Neural cell (in vitro differentiated cells): Measurements from ENCODE around the gene CTNNA2. TPM values are rescaled to one million over a fixed set of nuclear protein-coding genes. Genes with fewer than 3 reads are reported as not detected.

Source experiments
- H2AFZ ChIP-seq: fragments of 200-600, 300-800 bp; sonication (generic), shearing (Covaris generic); 2 replicates; pipeline ENCODE4 v1.6.0; 2014; ENCODE audit warnings: low read depth, mild to moderate bottlenecking, antibody characterized with exemption, low read length, moderate library complexity
- H3F3A ChIP-seq: fragments of 200-600 bp; shearing (Covaris generic); 2 replicates; pipeline ENCODE4 v1.6.1; 2016; ENCODE audit warnings: mild to moderate bottlenecking, moderate library complexity, mixed read lengths, antibody characterized with exemption, low read length; ENCODE audit not compliant: insufficient read depth, poor library complexity, severe bottlenecking
- H3K27ac ChIP-seq: fragments of 200-600, 300-800 bp; sonication (generic), shearing (Covaris generic); 2 replicates; pipeline ENCODE4 v1.5.1; 2014; ENCODE audit warnings: mild to moderate bottlenecking, low read length, moderate library complexity
- H3K27me3 ChIP-seq: fragments of 300-800, 200-600 bp; sonication (generic), shearing (Covaris generic); 2 replicates; pipeline ENCODE4 v1.6.0; 2014; ENCODE audit warnings: mild to moderate bottlenecking, low read depth, low read length, moderate library complexity; ENCODE audit not compliant: insufficient read depth
- H3K36me3 ChIP-seq: fragments of 300-800, 200-600 bp; sonication (generic), shearing (Covaris generic); 2 replicates; pipeline ENCODE4 v1.5.1; 2014; ENCODE audit warnings: mild to moderate bottlenecking, antibody characterized with exemption, low read length, moderate library complexity; ENCODE audit not compliant: insufficient read depth
- H3K4me2 ChIP-seq: fragments of 300-800, 200-600 bp; sonication (generic), shearing (Covaris generic); 2 replicates; pipeline ENCODE4 v1.6.0; 2014; ENCODE audit warnings: mild to moderate bottlenecking, low read length
- H3K4me3 ChIP-seq: fragments of 300-800, 200-600 bp; sonication (generic), shearing (Covaris generic); 2 replicates; pipeline ENCODE4 v1.5.1; 2014; ENCODE audit warnings: mild to moderate bottlenecking, low read length, moderate library complexity
- H3K79me2 ChIP-seq: fragments of 200-600 bp; shearing (Covaris generic); replicated peaks from 2 replicates; pipeline ENCODE4 v1.6.0; 2014; ENCODE audit warnings: mild to moderate bottlenecking, low read length, moderate library complexity; ENCODE audit not compliant: insufficient read depth
- H3K9ac ChIP-seq: fragments of 300-800, 200-600 bp; sonication (generic), shearing (Covaris generic); 2 replicates; pipeline ENCODE4 v1.6.1; 2016; ENCODE audit warnings: mild to moderate bottlenecking, low read length, mixed read lengths
- H3K9me2 ChIP-seq: fragments of 200-600 bp; shearing (Covaris generic); 2 replicates; pipeline ENCODE4 v1.6.1; 2016; ENCODE audit warnings: mild to moderate bottlenecking, low read length, mixed read lengths; ENCODE audit not compliant: insufficient read depth
- H3K9me3 ChIP-seq: fragments of 200-600, 300-800 bp; sonication (generic), shearing (Covaris generic); 2 replicates; pipeline ENCODE4 v1.6.1; 2016; ENCODE audit warnings: mild to moderate bottlenecking, mixed run types, low read length, moderate library complexity, mixed read lengths
- H4K20me1 ChIP-seq: fragments of 200-600 bp; shearing (Covaris generic); 2 replicates; pipeline ENCODE4 v1.6.1; 2016; ENCODE audit warnings: mild to moderate bottlenecking, mixed run types; ENCODE audit not compliant: insufficient read depth
- CTCF ChIP-seq: fragments of 450-650 bp; IDR thresholded peaks from 2 replicates; pipeline ENCODE4 v1.5.1; 2014; ENCODE audit warnings: antibody characterized with exemption, mild to moderate bottlenecking, moderate library complexity; ENCODE audit not compliant: poor library complexity, severe bottlenecking
- EP300 ChIP-seq: fragments of 450-650 bp; conservative IDR thresholded peaks from 2 replicates; pipeline ENCODE4 v1.6.1; 2014; ENCODE audit warnings: antibody characterized with exemption, mild to moderate bottlenecking, moderate library complexity; ENCODE audit not compliant: poor library complexity, severe bottlenecking
- EZH2 ChIP-seq: fragments of 200-600, 300-800 bp; shearing (Covaris generic), sonication (generic); IDR thresholded peaks from 2 replicates; pipeline ENCODE4 v1.6.1; 2014; ENCODE audit warnings: antibody characterized with exemption, low read length, borderline replicate concordance, mild to moderate bottlenecking; ENCODE audit not compliant: insufficient read depth, poor library complexity, severe bottlenecking
- MXI1 ChIP-seq: fragments of 450-650 bp; conservative IDR thresholded peaks from 2 replicates; pipeline ENCODE4 v1.6.1; 2014; ENCODE audit warnings: antibody characterized with exemption, mild to moderate bottlenecking; ENCODE audit not compliant: poor library complexity, severe bottlenecking
- POLR2AphosphoS5 ChIP-seq: IDR thresholded peaks from 2 replicates; pipeline ENCODE4 v1.6.1; 2012
- RAD21 ChIP-seq: fragments of 450-650 bp; conservative IDR thresholded peaks from 2 replicates; pipeline ENCODE4 v1.6.1; 2014; ENCODE audit warnings: antibody characterized with exemption, mild to moderate bottlenecking, moderate library complexity
- REST ChIP-seq: IDR thresholded peaks from 2 replicates; pipeline ENCODE4 v1.6.1; 2012; ENCODE audit warnings: borderline replicate concordance
- SMC3 ChIP-seq: fragments of 450-650 bp; conservative IDR thresholded peaks from 2 replicates; pipeline ENCODE4 v1.6.1; 2014; ENCODE audit warnings: antibody characterized with exemption, mild to moderate bottlenecking, moderate library complexity; ENCODE audit not compliant: poor library complexity
- TAF1 ChIP-seq: IDR thresholded peaks from 2 replicates; pipeline ENCODE4 v1.6.1; 2012; ENCODE audit warnings: low read depth
- polyA plus RNA-seq: library from polyadenylated mRNA; depleted of rRNA; stranded (reverse); fragments of >200 nt; gene quantifications from 2 replicates; pipeline ENCODE4 v1.2.3, GENCODE V29; 2014

Gene CTNNA2
- polyA plus RNA-seq, 1 donor from 2014 or later, result 194 TPM

DNA sequence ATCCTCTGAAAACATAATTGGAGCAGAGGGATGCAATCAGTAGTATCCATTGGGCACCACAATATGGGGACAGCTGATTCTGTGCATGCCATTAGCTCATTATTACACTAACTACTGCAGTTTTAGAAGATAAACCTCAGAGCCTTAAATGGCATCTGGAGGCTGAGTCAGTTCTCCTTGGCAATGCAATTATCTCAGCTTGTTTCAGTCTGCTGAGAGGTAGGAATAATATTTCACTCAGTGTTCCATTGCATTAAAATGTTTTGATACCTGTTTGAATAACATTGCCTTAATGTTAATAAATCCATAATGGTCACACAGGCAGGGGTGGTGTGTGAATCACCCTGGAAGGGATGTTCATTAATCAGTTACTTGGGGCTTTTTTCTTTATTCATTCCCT is 482.1 kb downstream of the CTNNA2 start:
- H3K4me2 ChIP-seq, result no peak overlapping the region
- H3F3A ChIP-seq, result no peaks in the 10 kb centered on the region
- no peaks in the 10 kb centered on the region for H3K9me3 ChIP-seq
- H3K79me2 ChIP-seq, result no peaks in the 10 kb centered on the region
- H3K36me3 ChIP-seq, result no peaks in the 10 kb centered on the region
- no peaks in the 10 kb centered on the region for H3K27me3 ChIP-seq
- TF ChIP-seq CTCF (no peak), SMC3 (no peak), POLR2AphosphoS5 (no peak), TAF1 (no peak), EZH2 (no peak), RAD21 (no peak), REST (no peak)
- no peak overlapping the region for H3K4me3 ChIP-seq
- H4K20me1 ChIP-seq, result no peaks in the 10 kb centered on the region
- no peak overlapping the region for H3K27ac ChIP-seq
- no peak overlapping the region for H3K9ac ChIP-seq
- H2AFZ ChIP-seq, result no peak overlapping the region
- H3K9me2 ChIP-seq, result no peaks in the 10 kb centered on the region

DNA sequence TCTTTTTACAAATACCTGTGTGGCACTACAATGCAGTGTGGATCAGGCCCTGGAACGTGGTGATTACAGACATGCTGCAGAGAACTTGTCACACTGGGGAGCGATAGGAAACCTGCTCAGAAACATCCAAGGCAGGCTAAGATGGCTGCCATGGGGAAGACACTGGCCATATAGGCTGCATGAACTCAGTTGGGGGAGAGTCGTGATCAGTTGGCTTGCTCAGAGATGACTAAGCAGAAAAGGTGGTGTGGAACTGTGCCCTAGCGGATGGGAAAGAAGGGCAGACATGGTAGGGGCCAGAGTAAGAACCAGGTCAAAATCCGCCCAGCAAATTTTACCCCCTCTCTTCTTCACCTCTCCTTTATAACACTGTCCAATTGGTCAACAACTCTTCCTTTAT is 483.9 kb downstream of the CTNNA2 start:
- H2AFZ ChIP-seq, result no peak overlapping the region
- H3K9ac ChIP-seq, result no peak overlapping the region
- no peaks in the 10 kb centered on the region for H3K9me3 ChIP-seq

GRCh38 chr2:80001701-80002101 is 488.9 kb downstream of the CTNNA2 start:
- no peak overlapping the region for H3K9ac ChIP-seq
- H3K9me2 ChIP-seq, result no peaks in the 10 kb centered on the region
- peaks cover 8% of the 10 kb centered on the region for H3K27me3 ChIP-seq
- no peaks in the 10 kb centered on the region for H3K79me2 ChIP-seq
- no peak overlapping the region for H3K27ac ChIP-seq
- H3F3A ChIP-seq, result no peaks in the 10 kb centered on the region
- H4K20me1 ChIP-seq, result no peaks in the 10 kb centered on the region
- H3K4me3 ChIP-seq, result no peak overlapping the region
- TF ChIP-seq RAD21, result no peak
- TF ChIP-seq CTCF, result no peak
- TF ChIP-seq EP300, result no peak
- TF ChIP-seq TAF1, result no peak
- no peak for TF ChIP-seq SMC3
- no peak for TF ChIP-seq EZH2
- no peak for TF ChIP-seq POLR2AphosphoS5
- no peak for TF ChIP-seq MXI1
- no peak for TF ChIP-seq REST
- no peak overlapping the region for H3K4me2 ChIP-seq
- H3K9me3 ChIP-seq, result no peaks in the 10 kb centered on the region
- H2AFZ ChIP-seq, result no peak overlapping the region
- no peaks in the 10 kb centered on the region for H3K36me3 ChIP-seq

More for the DNA sequence above, 483.9 kb downstream of the CTNNA2 start:
- Histone ChIP-seq H4K20me1 (no peaks in the 10 kb centered on the region), H3K4me2 (no peak overlapping the region), H3K9me2 (no peaks in the 10 kb centered on the region), H3K27me3 (no peaks in the 10 kb centered on the region), H3K27ac (no peak overlapping the region), H3K4me3 (no peak overlapping the region), H3F3A (no peaks in the 10 kb centered on the region), H3K36me3 (no peaks in the 10 kb centered on the region), H3K79me2 (no peaks in the 10 kb centered on the region)
- no peak for TF ChIP-seq MXI1
- TF ChIP-seq EP300, result no peak
- no peak for TF ChIP-seq POLR2AphosphoS5
